Left lung (tissue), 10 donors: Measurements from ENCODE around the gene MEGF9. TPM values are rescaled to one million over a fixed set of nuclear protein-coding genes. Genes with fewer than 3 reads are reported as not detected.

Experiments
- ATAC-seq: fragments of 200-7000 bp; cut with Tn5 transposase; one replicate; pipeline ENCODE4 v1.9.1; 2020; ENCODE audit warnings: moderate library complexity
- DNase-seq, 4 donors: peaks; one replicate each; pipeline ENCODE4 v3.0.0-alpha.2; 2013 to 2020
- H3K27ac ChIP-seq, 2 donors: fragments of 200-600 bp; sonication (generic) in 1 of 2; one replicate each; pipeline versions ENCODE4 v1.5.0 to v1.8.0; 2020 to 2021
- H3K27me3 ChIP-seq, 2 donors: fragments of 200-600 bp; sonication (generic) in 1 of 2; one replicate each; pipeline versions ENCODE4 v1.5.0 to v1.8.0; 2020 to 2021
- H3K36me3 ChIP-seq, 2 donors: fragments of 200-600 bp; sonication (generic) in 1 of 2; one replicate each; pipeline versions ENCODE4 v1.5.0 to v1.8.0; 2020 to 2021
- H3K4me1 ChIP-seq, 2 donors: fragments of 200-600 bp; one replicate each; pipeline ENCODE4 v1.8.0; 2021
- H3K4me3 ChIP-seq, 2 donors: fragments of 200-600 bp; sonication (generic) in 1 of 2; one replicate each; pipeline versions ENCODE4 v1.5.0 to v1.8.0; 2020 to 2021; ENCODE audit warnings: mild to moderate bottlenecking in 1 of 2
- H3K9me3 ChIP-seq, 2 donors: fragments of 200-600 bp; sonication (generic) in 1 of 2; one replicate each; pipeline versions ENCODE4 v1.5.0 to v1.8.0; 2020 to 2021
- CTCF ChIP-seq, 2 donors: fragments of 200-600 bp; sonication (generic) in 1 of 2; IDR thresholded peaks; one replicate each; pipeline versions ENCODE4 v1.5.0 to v1.8.0; 2021; ENCODE audit warnings: antibody characterized with exemption in 2 of 2
- intact Hi-C, 2 donors: fragments of 100-400 bp; cut with DNase I; formaldehyde crosslinking; loops; one replicate each; pipeline versions ENCODE4 v1.11.2 to v1.14.2; 2022
- polyA plus RNA-seq, 6 donors: library from polyadenylated mRNA; unstranded; fragments of 120-200 nt; gene quantifications; one replicate each; pipeline ENCODE4 v1.2.1, GENCODE V29; 2013; ENCODE audit not compliant: insufficient read length in 6 of 6
- total RNA-seq, 2 donors: library from RNA; stranded (reverse); fragmentation: NEBNext Ultra II Directional; extraction: Animal tissue kit (Norgen Biotek cat#: 25700); gene quantifications; one replicate each; pipeline ENCODE4 v1.2.1, GENCODE V29; 2021
- donor health status: DM: no; HTN: yes; CAD: no.
- donor health status: DM: no; HTN: no; CAD: no.

The MEGF9 gene
- total and polyA plus RNA-seq, 8 donors = 13.8 to 103 (median 15.3) TPM

GRCh38 chr9:120627073-120627472 lies 87.2 kb downstream of the MEGF9 start:
- H3K27me3 ChIP-seq = no peaks in the 10 kb centered on the region
- H3K4me1 ChIP-seq = peaks cover 0 to 16% of the 10 kb centered on the region in 2 donors
- DNase-seq = no peak
- H3K36me3 ChIP-seq = peaks cover 0 to 9% of the 10 kb centered on the region in 2 donors
- no peak for ATAC-seq
- intact Hi-C loops = no loop called here
- H3K9me3 ChIP-seq = no peaks in the 10 kb centered on the region
- no peak for TF ChIP-seq CTCF (IDR thresholded peaks at IDR 0.05)
- no peak overlapping the region for H3K4me3 ChIP-seq
- peak overlapping the region in 1 of 2 donors; percentile 1 for H3K27ac ChIP-seq

- intact Hi-C loops = no loop called here
- H3K27ac ChIP-seq = peak overlapping the region in 1 of 2 donors; percentile 1
- H3K36me3 ChIP-seq = peaks cover 0 to 15% of the 10 kb centered on the region in 2 donors
- H3K4me3 ChIP-seq = no peak overlapping the region
- DNase-seq = no peak
- H3K27me3 ChIP-seq = no peaks in the 10 kb centered on the region
- peaks cover 0 to 16% of the 10 kb centered on the region in 2 donors for H3K4me1 ChIP-seq
- TF ChIP-seq CTCF (IDR thresholded peaks at IDR 0.05) = no peak
- no peak for ATAC-seq
- no peaks in the 10 kb centered on the region for H3K9me3 ChIP-seq
Observed at GRCh38 chr9:120626512-120626911, 87.8 kb downstream of the MEGF9 start.

- peak; percentile 22 for ATAC-seq
- H3K27me3 ChIP-seq = no peaks in the 10 kb centered on the region
Observed at GRCh38 chr9:120625222-120625621, 89.0 kb downstream of the MEGF9 start.

GRCh38 chr9:120622790-120623189 lies 91.5 kb downstream of the MEGF9 start:
- no peak for DNase-seq
- Histone ChIP-seq H3K9me3 (no peaks in the 10 kb centered on the region), H3K27ac (no peak overlapping the region), H3K4me1 (peaks cover 7 to 17% of the 10 kb centered on the region in 2 donors), H3K4me3 (no peak overlapping the region), H3K36me3 (peaks cover 0 to 27% of the 10 kb centered on the region in 2 donors), H3K27me3 (no peaks in the 10 kb centered on the region)
- TF ChIP-seq CTCF (IDR thresholded peaks at IDR 0.05) = no peak
- intact Hi-C loops = no loop called here
- ATAC-seq = no peak

More at GRCh38 chr9:120625222-120625621, 89.0 kb downstream of the MEGF9 start:
- Histone ChIP-seq H3K4me1 (peaks cover 4 to 15% of the 10 kb centered on the region in 2 donors), H3K27ac (no peak overlapping the region), H3K4me3 (no peak overlapping the region), H3K36me3 (peaks cover 0 to 21% of the 10 kb centered on the region in 2 donors), H3K9me3 (no peaks in the 10 kb centered on the region)
- no peak for TF ChIP-seq CTCF (IDR thresholded peaks at IDR 0.05)
- DNase-seq = no peak
- intact Hi-C loops = no loop called here

- DNase-seq (no peak), ATAC-seq (no peak)
- no peak for TF ChIP-seq CTCF (IDR thresholded peaks at IDR 0.05)
- H3K9me3 ChIP-seq = no peaks in the 10 kb centered on the region
- H3K4me1 ChIP-seq = peaks cover 7 to 11% of the 10 kb centered on the region in 2 donors
- intact Hi-C loops = no loop called here
- no peaks in the 10 kb centered on the region for H3K27me3 ChIP-seq
- H3K36me3 ChIP-seq = peaks cover 0 to 27% of the 10 kb centered on the region in 2 donors
- H3K27ac ChIP-seq = no peak overlapping the region
- no peak overlapping the region for H3K4me3 ChIP-seq
Observed at GRCh38 chr9:120621941-120622340, 92.3 kb downstream of the MEGF9 start.
